K562 (cell line): ENCODE results near the gene GAL3ST2. TPM values are rescaled to one million over a fixed set of nuclear protein-coding genes. Genes with fewer than 3 reads are reported as not detected.

Experiments
- ATAC-seq: fragments of 200-7000 bp; cut with Tn5 transposase; 3 replicates; pipeline ENCODE4 v1.9.1; 2020; ENCODE audit warnings: moderate library complexity
- BruUV-seq: library from RNA; stranded (reverse); fragments of 400-500 nt; replicated peaks from 2 replicates; lab custom pipeline; 2021; lab: Mats Ljungman, UMichigan
- CTCF ChIA-PET: fragments of 300-600 bp; formaldehyde crosslinking; extraction: SDS; loops from one replicate; lab custom pipeline; 2021; ENCODE audit warnings: low intra/inter-chr PET ratio; lab: Yijun Ruan, JAX
- POLR2A ChIA-PET: fragments of 300-600, 350-650 bp; sonication (Branson Sonifier 250); formaldehyde crosslinking; extraction: SDS; loops from one replicate; lab custom pipeline; 2021; ENCODE audit warnings: antibody characterized with exemption, inconsistent platforms; lab: Yijun Ruan, JAX
- DNase-seq, 4 experiments: peaks; one replicate each; pipeline versions ENCODE4 v3.0.0 to v3.0.0-alpha.2; 2011 to 2018; ENCODE audit warnings: low spot score in 3 of 4, mixed read lengths in 3 of 4; ENCODE audit errors: extremely low read depth in 1 of 4
- FAIRE-seq: peaks from 2 replicates; lab custom pipeline; 2011; peaks lifted over from hg19 to GRCh38; lab: Jason Lieb, UNC
- H2AFZ ChIP-seq: 2 replicates; pipeline ENCODE4 v1.6.0; 2011; ENCODE audit warnings: low read depth, low read length, control low read depth, inconsistent platforms
- H3K27ac ChIP-seq: fragments of 200-600 bp; 3 replicates; pipeline ENCODE4 v1.8.0; 2011; ENCODE audit warnings: low read depth, mild to moderate bottlenecking, control low read depth, inconsistent platforms, low read length, moderate library complexity, mixed read lengths; ENCODE audit errors: extremely low read depth
- H3K27me3 ChIP-seq, 2 experiments: fragments of 300-600 bp in 1 of 2; 2 replicates in 1 of 2; 3 replicates in 1 of 2; pipeline versions ENCODE4 v1.6.0 to v1.8.0; 2011; ENCODE audit warnings: inconsistent platforms in 2 of 2, low read length in 2 of 2, mild to moderate bottlenecking in 1 of 2, mixed read lengths in 1 of 2, moderate library complexity in 1 of 2; ENCODE audit not compliant: control insufficient read depth in 2 of 2, insufficient read depth in 2 of 2
- H3K36me3 ChIP-seq: fragments of 300-600 bp; 3 replicates; pipeline ENCODE4 v1.8.0; 2011; ENCODE audit warnings: mild to moderate bottlenecking, low read length, inconsistent platforms; ENCODE audit not compliant: control insufficient read depth, insufficient read depth
- H3K4me1 ChIP-seq, 2 experiments: fragments of 200-600 bp in 1 of 2; replicated peaks in 1 of 2; 2 replicates in 1 of 2; 3 replicates in 1 of 2; pipeline versions ENCODE4 v1.5.1 to v1.8.0; 2011; ENCODE audit warnings: inconsistent platforms in 2 of 2, low read length in 2 of 2, mild to moderate bottlenecking in 1 of 2, mixed read lengths in 1 of 2, moderate library complexity in 1 of 2; ENCODE audit not compliant: control insufficient read depth in 2 of 2, insufficient read depth in 2 of 2
- H3K4me2 ChIP-seq: 2 replicates; pipeline ENCODE4 v1.6.1; 2011; ENCODE audit warnings: low read length, control low read depth, inconsistent platforms, mixed read lengths; ENCODE audit not compliant: insufficient read depth
- H3K4me3 ChIP-seq: fragments of 200-600 bp; sonication (generic), shearing (Covaris generic); 2 replicates; pipeline ENCODE4 v1.5.1; 2016; ENCODE audit warnings: control low read depth, inconsistent platforms
- H3K79me2 ChIP-seq: fragments of 200-600 bp; 3 replicates; pipeline ENCODE4 v1.8.0; 2011; ENCODE audit warnings: low read length, inconsistent platforms; ENCODE audit not compliant: control insufficient read depth, insufficient read depth
- H3K9ac ChIP-seq, 2 experiments: 2 replicates each; pipeline versions ENCODE4 v1.6.0 to v1.6.1; 2011; ENCODE audit warnings: low read depth in 2 of 2, low read length in 2 of 2, control low read depth in 1 of 2, inconsistent platforms in 1 of 2, mild to moderate bottlenecking in 1 of 2, mixed read lengths in 1 of 2; ENCODE audit not compliant: insufficient read depth in 1 of 2
- H3K9me1 ChIP-seq: one replicate; pipeline ENCODE4 v1.6.0; 2011; ENCODE audit warnings: inconsistent platforms, mild to moderate bottlenecking, low read length, moderate library complexity; ENCODE audit not compliant: control insufficient read depth, insufficient read depth
- H3K9me3 ChIP-seq: replicated peaks from 2 replicates; pipeline ENCODE4 v1.5.1; 2011; ENCODE audit warnings: low read depth, low read length, inconsistent platforms; ENCODE audit not compliant: control insufficient read depth, insufficient read depth
- H4K20me1 ChIP-seq: replicated peaks from 2 replicates; pipeline ENCODE4 v1.6.1; 2011; ENCODE audit warnings: low read length, inconsistent platforms, mixed read lengths; ENCODE audit not compliant: control insufficient read depth, insufficient read depth
- CBX8 ChIP-seq: fragments of 200-600 bp; sonication (generic); IDR thresholded peaks from 2 replicates; pipeline ENCODE4 v1.6.1; 2012; ENCODE audit warnings: borderline replicate concordance, mixed run types, low read depth, mild to moderate bottlenecking, moderate library complexity, mixed read lengths, low read length, control low read depth, inconsistent platforms; ENCODE audit not compliant: poor library complexity, severe bottlenecking; ENCODE audit errors: extremely low read depth
- LARP7 ChIP-seq: fragments of 450-650 bp; IDR thresholded peaks from 2 replicates; pipeline ENCODE4 v1.6.1; 2016
- PTRF ChIP-seq: fragments of 450-650 bp; IDR thresholded peaks from 2 replicates; pipeline ENCODE4 v1.6.1; 2016; ENCODE audit warnings: mild to moderate bottlenecking, missing genetic modification characterization, missing compliant biosample characterization
- RBM17 ChIP-seq: fragments of 200-400 bp; formaldehyde crosslinking; IDR thresholded peaks from 2 replicates; pipeline ENCODE4 v1.6.1; 2017; ENCODE audit warnings: low read depth, mild to moderate bottlenecking, low read length, borderline replicate concordance
- RBM22 ChIP-seq: fragments of 200-400 bp; formaldehyde crosslinking; IDR thresholded peaks from 2 replicates; pipeline ENCODE4 v1.6.1; 2018; ENCODE audit warnings: low read length, low read depth; ENCODE audit not compliant: poor library complexity, severe bottlenecking
- RFX5 ChIP-seq: IDR thresholded peaks from 2 replicates; pipeline ENCODE4 v1.6.1; 2011; ENCODE audit warnings: low read depth, mild to moderate bottlenecking, improper control_type of control experiment, low read length
- SP1 ChIP-seq: sonication (generic); formaldehyde crosslinking; IDR thresholded peaks from 2 replicates; pipeline ENCODE4 v1.8.1; 2022; ENCODE audit warnings: mild to moderate bottlenecking, missing genetic modification reagents
- ZFP36 ChIP-seq: fragments of 150-350 bp; IDR thresholded peaks from 2 replicates; pipeline ENCODE4 v1.6.1; 2018; ENCODE audit warnings: low read length, low read depth; ENCODE audit not compliant: partially characterized antibody
- ZKSCAN8 ChIP-seq: fragments of 200-800 bp; sonication (Bioruptor generic); IDR thresholded peaks from 2 replicates; pipeline ENCODE4 v1.6.1; 2016; ENCODE audit warnings: missing genetic modification characterization, missing compliant biosample characterization
- ZNF12 ChIP-seq: sonication (generic); formaldehyde crosslinking; IDR thresholded peaks from 2 replicates; pipeline ENCODE4 v1.4.0; 2020; ENCODE audit warnings: mild to moderate bottlenecking, missing genetic modification reagents
- ZZZ3 ChIP-seq: fragments of 450-650 bp; IDR thresholded peaks from 2 replicates; pipeline ENCODE4 v1.6.1; 2016; ENCODE audit warnings: antibody characterized with exemption, mild to moderate bottlenecking, moderate library complexity
- WGBS: fragments of 100-300 bp; shearing (Covaris generic); methylation state at CpG from one replicate; pipeline ENCODE4 v1.1.6; 2016; ENCODE audit warnings: low coverage, mixed read lengths; ENCODE audit not compliant: insufficient coverage; ENCODE audit errors: missing lambda C conversion rate; 5-methylcytosine and 5-hydroxymethylcytosine counted together
- in situ Hi-C: fragments of 300-500 bp; cut with MboI; formaldehyde crosslinking; loops from 4 replicates; pipeline ENCODE4 v1.15.0; 2018; ENCODE audit warnings: inconsistent platforms, mixed read lengths
- intact Hi-C: fragments of 100-400 bp; cut with micrococcal nuclease; formaldehyde crosslinking; loops from 2 replicates; pipeline ENCODE4 v1.14.2; 2022
- polyA plus RNA-seq, 8 experiments: library from polyadenylated mRNA; depleted of rRNA in 4 of 8; stranded (reverse) in 5 of 8; unstranded in 3 of 8; fragments of >200 nt; fragmentation: Nextera tagmentation in 2 of 8; fragmentation: Illumina TruSeq in 1 of 8; extraction: Ambion mirVana in 2 of 8; extraction: Trizol in 1 of 8; gene quantifications; 2 replicates each; pipeline versions ENCODE4 v1.2.1 to v1.2.3, GENCODE V29; 2011 to 2014; ENCODE audit warnings: inconsistent platforms in 1 of 8, missing spikeins in 1 of 8
- total RNA-seq, 7 experiments: library from RNA; depleted of rRNA in 6 of 7; stranded (reverse); fragments of >200 nt in 6 of 7; fragmentation: Illumina TruSeq in 2 of 7; extraction: Trizol in 2 of 7; gene quantifications; 2 replicates each; pipeline versions ENCODE4 v1.2.1 to v1.2.3, GENCODE V29; 2011 to 2021; ENCODE audit warnings: low replicate concordance in 1 of 7
- TF ChIP-seq, protein P1 (sequence below): sonication (generic); formaldehyde crosslinking; IDR thresholded peaks from 2 replicates; pipeline ENCODE4 v1.8.0; 2022; ENCODE audit warnings: missing genetic modification reagents, mild to moderate bottlenecking, borderline replicate concordance
- TF ChIP-seq, protein P2 (sequence below): fragments of 250-450 bp; sonication (Bioruptor Pico); IDR thresholded peaks from 2 replicates; pipeline ENCODE4 v1.4.0; 2020; ENCODE audit warnings: mild to moderate bottlenecking
- TF ChIP-seq, protein P3 (sequence below): fragments of 450-650 bp; IDR thresholded peaks from 2 replicates; pipeline ENCODE4 v1.6.1; 2016
- TF ChIP-seq, protein P4 (sequence below): fragments of 450-650 bp; IDR thresholded peaks from 2 replicates; pipeline ENCODE4 v1.7.0; 2016; ENCODE audit warnings: borderline replicate concordance

The GAL3ST2 gene
- total and polyA plus RNA-seq, 9 of the 15 experiments (the other 6 are each of a cell fraction or from before 2014, with no cell fraction given), result 0.42 TPM; not detected in 8

DNA sequence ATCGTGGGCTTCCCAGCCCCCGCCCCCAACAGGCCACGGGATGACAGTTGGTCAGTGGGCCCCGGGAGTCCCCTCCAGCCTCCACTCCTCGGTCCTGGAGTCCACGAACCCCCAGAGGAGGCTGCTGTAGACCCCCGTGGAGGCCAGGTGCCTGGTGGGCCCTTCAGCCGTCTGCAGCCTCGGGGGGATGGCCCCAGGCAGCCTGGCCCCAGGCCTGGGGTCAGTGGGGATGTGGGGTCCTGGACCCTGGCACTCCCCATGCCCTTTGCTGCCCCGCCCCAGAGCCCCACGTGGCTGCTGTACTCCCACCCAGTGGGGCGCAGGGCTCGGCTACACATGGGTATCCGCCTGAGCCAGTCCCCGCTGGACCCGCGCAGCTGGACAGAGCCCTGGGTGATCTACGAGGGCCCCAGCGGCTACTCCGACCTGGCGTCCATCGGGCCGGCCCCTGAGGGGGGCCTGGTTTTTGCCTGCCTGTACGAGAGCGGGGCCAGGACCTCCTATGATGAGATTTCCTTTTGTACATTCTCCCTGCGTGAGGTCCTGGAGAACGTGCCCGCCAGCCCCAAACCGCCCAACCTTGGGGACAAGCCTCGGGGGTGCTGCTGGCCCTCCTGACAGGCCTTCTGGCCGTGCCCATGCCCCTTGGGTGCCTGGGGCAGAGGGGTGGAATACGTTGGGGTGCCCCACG lies 40.0 kb downstream of the GAL3ST2 start:
- H3K4me2 ChIP-seq, result no peak overlapping the region
- intact Hi-C loops (no loop called here), in situ Hi-C loops (no loop called here)
- no peak overlapping the region for H3K4me3 ChIP-seq
- no peaks in the 10 kb centered on the region for H3K27me3 ChIP-seq
- WGBS, result 60% methylated on average over 19 of the region's 33 CpGs
- H4K20me1 ChIP-seq, result no peaks in the 10 kb centered on the region
- ATAC-seq (no peak), DNase-seq (no peak), FAIRE-seq (no peak)
- no peaks in the 10 kb centered on the region for H3K9me1 ChIP-seq
- POLR2A ChIA-PET, result interaction anchor here (0.6 kb wide), 1 partner anchor 21 kb away, joined by 3 read pairs; no protein-coding TSS in a partner anchor
- no TSS peak for BruUV-seq
- H3K27ac ChIP-seq, result no peak overlapping the region
- no peaks in the 10 kb centered on the region for H3K36me3 ChIP-seq
- CTCF ChIA-PET, result no interaction called here
- H3K9me3 ChIP-seq, result no peaks in the 10 kb centered on the region
- peaks cover 0 to 73% of the 10 kb centered on the region in 2 experiments; a peak in 3 of 5 replicates for H3K4me1 ChIP-seq
- no peaks in the 10 kb centered on the region for H3K79me2 ChIP-seq
- H2AFZ ChIP-seq, result no peak overlapping the region
- no peak overlapping the region for H3K9ac ChIP-seq
- TF ChIP-seq PTRF (tag) (no peak), CBX8 (no peak), ZNF12 (no peak), ZFP36 (no peak), RBM17 (no peak), LARP7 (no peak), SP1 (CRISPR knock-in tag) (no peak), ZZZ3 (no peak), RFX5 (no peak), ZKSCAN8 (CRISPR knock-in tag) (no peak), RBM22 (no peak)
- TF ChIP-seq, protein P1, sequence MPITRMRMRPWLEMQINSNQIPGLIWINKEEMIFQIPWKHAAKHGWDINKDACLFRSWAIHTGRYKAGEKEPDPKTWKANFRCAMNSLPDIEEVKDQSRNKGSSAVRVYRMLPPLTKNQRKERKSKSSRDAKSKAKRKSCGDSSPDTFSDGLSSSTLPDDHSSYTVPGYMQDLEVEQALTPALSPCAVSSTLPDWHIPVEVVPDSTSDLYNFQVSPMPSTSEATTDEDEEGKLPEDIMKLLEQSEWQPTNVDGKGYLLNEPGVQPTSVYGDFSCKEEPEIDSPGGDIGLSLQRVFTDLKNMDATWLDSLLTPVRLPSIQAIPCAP (CRISPR knock-in tag), result no peak
- TF ChIP-seq, protein P2, sequence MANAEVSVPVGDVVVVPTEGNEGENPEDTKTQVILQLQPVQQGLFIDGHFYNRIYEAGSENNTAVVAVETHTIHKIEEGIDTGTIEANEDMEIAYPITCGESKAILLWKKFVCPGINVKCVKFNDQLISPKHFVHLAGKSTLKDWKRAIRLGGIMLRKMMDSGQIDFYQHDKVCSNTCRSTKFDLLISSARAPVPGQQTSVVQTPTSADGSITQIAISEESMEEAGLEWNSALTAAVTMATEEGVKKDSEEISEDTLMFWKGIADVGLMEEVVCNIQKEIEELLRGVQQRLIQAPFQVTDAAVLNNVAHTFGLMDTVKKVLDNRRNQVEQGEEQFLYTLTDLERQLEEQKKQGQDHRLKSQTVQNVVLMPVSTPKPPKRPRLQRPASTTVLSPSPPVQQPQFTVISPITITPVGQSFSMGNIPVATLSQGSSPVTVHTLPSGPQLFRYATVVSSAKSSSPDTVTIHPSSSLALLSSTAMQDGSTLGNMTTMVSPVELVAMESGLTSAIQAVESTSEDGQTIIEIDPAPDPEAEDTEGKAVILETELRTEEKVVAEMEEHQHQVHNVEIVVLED, result no peak
- TF ChIP-seq, protein P3, sequence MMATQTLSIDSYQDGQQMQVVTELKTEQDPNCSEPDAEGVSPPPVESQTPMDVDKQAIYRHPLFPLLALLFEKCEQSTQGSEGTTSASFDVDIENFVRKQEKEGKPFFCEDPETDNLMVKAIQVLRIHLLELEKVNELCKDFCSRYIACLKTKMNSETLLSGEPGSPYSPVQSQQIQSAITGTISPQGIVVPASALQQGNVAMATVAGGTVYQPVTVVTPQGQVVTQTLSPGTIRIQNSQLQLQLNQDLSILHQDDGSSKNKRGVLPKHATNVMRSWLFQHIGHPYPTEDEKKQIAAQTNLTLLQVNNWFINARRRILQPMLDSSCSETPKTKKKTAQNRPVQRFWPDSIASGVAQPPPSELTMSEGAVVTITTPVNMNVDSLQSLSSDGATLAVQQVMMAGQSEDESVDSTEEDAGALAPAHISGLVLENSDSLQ, result no peak
- TF ChIP-seq, protein P4, sequence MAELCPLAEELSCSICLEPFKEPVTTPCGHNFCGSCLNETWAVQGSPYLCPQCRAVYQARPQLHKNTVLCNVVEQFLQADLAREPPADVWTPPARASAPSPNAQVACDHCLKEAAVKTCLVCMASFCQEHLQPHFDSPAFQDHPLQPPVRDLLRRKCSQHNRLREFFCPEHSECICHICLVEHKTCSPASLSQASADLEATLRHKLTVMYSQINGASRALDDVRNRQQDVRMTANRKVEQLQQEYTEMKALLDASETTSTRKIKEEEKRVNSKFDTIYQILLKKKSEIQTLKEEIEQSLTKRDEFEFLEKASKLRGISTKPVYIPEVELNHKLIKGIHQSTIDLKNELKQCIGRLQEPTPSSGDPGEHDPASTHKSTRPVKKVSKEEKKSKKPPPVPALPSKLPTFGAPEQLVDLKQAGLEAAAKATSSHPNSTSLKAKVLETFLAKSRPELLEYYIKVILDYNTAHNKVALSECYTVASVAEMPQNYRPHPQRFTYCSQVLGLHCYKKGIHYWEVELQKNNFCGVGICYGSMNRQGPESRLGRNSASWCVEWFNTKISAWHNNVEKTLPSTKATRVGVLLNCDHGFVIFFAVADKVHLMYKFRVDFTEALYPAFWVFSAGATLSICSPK, result no peak
